ENCODE measurements around the gene INPP4A.

The INPP4A gene

DNA sequence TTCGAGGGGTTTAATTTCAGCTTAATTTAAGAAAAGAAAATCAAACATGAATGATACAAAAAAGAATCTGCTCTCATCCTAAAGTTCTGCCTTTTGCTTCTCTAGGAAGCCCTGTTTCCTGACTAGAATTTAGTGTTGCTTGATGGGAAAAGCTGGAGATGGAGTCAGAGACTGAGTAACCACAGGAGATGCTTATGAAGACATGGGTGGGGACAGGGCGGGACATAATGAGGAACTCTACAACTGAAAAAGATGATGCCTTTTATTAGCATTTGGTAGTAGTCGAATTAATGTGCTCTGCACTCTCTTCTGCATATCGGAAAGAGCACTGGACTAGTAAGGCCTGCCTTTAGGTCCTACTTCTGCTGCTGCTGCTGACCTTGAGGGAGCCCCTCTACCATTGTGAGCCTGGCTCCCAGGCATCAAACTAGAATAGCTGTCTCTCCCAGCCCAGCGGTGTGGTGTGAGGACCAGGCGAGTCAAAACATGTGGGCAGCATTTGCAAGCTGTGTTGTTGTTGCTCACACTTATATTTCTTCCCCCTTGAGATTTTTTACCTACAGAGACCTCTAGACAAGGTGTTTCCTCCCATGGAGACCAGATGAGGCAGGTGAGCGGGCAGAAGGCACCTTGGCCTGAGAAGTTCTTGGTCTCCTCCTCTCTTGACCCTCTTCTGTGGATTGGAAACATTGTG is 61.5 kb downstream of the INPP4A start:
- H3K9me3 ChIP-seq (ENCODE audit: low read depth, low read length): no peaks in the 10 kb centered on the region
- peak overlapping the region; percentile 60; the same call in 1 of the 2 replicates for H3K4me3 ChIP-seq
- H3K9ac ChIP-seq (ENCODE audit: insufficient read length): no peak overlapping the region
- no peak for DNase-seq (ENCODE audit: low read depth, low spot score)
- no peak for TF ChIP-seq FOXP2 (optimal IDR thresholded peaks at IDR 0.05; ENCODE audit: control extremely low read depth, extremely low read length, insufficient read depth)
- no peak for TF ChIP-seq POLR2AphosphoS5 (IDR thresholded peaks at IDR 0.05; ENCODE audit: borderline replicate concordance, low read depth, low read length)
- no peak for TF ChIP-seq EZH2 (IDR thresholded peaks at IDR 0.05)
- peak overlapping the region; percentile 78; the same call in 1 of the 2 replicates for H3K27ac ChIP-seq
- no peaks in the 10 kb centered on the region for H3K36me3 ChIP-seq (ENCODE audit: insufficient read depth, low read length)

DNA sequence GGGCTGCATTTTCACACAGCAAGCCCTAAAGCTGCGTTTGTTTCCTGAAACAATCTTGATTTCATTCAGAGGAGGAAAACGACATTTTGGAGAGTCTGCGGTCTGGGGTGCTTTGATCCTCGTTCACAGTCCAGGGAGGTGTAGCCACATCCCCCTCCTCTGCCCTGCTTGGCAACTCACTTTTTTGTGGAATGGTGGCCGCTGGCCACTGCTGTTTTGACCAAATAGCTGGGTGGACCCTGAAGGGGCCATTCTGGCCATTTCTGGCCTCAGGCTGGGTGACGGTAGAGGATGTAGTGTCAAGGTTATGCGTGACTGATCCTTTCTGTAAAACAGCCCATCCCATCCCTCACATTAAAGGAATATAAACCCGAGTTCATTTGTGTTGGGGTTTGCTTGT is 62.2 kb downstream of the INPP4A start:
- H3K36me3 ChIP-seq (ENCODE audit: insufficient read depth, low read length): no peaks in the 10 kb centered on the region
- TF ChIP-seq EZH2 (IDR thresholded peaks at IDR 0.05): no peak
- TF ChIP-seq POLR2AphosphoS5 (IDR thresholded peaks at IDR 0.05; ENCODE audit: borderline replicate concordance, low read depth, low read length): no peak
- no peak for TF ChIP-seq FOXP2 (optimal IDR thresholded peaks at IDR 0.05; ENCODE audit: control extremely low read depth, extremely low read length, insufficient read depth)
- H3K9ac ChIP-seq (ENCODE audit: insufficient read length): no peak overlapping the region

DNA sequence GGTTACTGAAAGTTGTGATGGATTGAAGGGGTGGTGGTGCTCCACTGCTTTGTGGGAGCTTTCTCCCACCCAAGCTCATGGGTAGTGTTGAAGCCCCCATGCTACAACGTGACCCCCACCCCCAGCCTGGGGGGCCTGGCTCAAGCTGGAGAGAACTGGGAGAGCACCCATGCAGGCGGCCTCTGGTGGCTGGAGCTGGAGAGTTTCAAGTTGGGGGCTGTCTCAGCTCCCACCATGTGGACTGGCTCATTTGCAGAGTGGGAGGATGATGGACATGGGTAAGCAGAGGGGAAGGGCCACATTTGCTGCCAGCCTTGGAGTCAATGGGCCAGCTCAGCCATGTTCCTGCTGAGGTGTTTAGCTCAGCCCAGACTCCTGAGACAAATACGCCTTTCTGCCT is 62.8 kb downstream of the INPP4A start:
- no peak overlapping the region for H3K4me3 ChIP-seq
- no peaks in the 10 kb centered on the region for H3K9me3 ChIP-seq (ENCODE audit: low read depth, low read length)
- no peak overlapping the region for H3K9ac ChIP-seq (ENCODE audit: insufficient read length)
- TF ChIP-seq POLR2AphosphoS5 (IDR thresholded peaks at IDR 0.05; ENCODE audit: borderline replicate concordance, low read depth, low read length) (no peak), EZH2 (IDR thresholded peaks at IDR 0.05) (no peak), FOXP2 (optimal IDR thresholded peaks at IDR 0.05; ENCODE audit: control extremely low read depth, extremely low read length, insufficient read depth) (no peak)
- H3K36me3 ChIP-seq (ENCODE audit: insufficient read depth, low read length): no peaks in the 10 kb centered on the region
- DNase-seq (ENCODE audit: low read depth, low spot score): no peak
- H3K27ac ChIP-seq: no peak overlapping the region

More for the DNA sequence above, 62.2 kb downstream of the INPP4A start:
- no peak overlapping the region for H3K27ac ChIP-seq
- DNase-seq (ENCODE audit: low read depth, low spot score): no peak
- H3K9me3 ChIP-seq (ENCODE audit: low read depth, low read length): no peaks in the 10 kb centered on the region
- H3K4me3 ChIP-seq: no peak overlapping the region

DNA sequence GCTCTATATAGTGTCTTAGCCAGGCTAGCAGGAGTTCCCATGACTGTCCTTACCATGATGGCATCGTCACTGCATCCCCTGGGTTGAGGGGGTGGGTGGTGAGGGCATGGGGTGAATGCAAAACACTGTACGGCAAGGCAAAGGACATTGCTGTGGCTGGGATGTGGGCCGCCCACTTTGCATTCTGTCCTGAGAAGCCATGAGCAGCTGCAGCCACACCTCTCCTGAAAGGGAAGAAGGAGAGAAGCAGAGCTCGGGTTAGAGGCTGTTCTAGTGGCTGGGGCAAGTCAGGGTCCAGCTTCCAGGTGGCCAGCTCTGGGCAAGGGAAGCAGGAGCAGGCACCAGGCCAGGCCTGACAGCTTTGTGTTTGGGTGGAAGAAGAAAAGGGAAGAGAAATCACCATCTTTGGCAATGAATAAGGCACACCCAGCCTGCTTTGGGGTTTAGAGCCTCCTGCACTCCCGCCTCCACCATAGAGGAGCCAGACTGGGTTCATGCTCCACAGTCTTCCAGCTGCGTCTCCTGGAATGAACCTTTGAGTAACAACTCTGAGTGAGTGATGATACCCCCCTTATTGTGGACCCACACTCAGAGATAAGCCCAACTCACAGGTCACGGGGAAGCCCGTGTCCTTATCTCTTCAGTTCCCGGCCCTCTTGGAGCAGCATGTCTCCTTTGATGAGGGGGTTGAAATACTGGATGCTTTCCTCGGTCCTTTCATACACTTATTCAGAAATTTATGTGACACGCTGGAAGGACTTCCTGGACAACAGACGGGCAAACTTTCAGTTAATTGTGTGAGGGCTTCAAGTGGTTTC is 63.4 kb downstream of the INPP4A start:
- Histone ChIP-seq H3K27ac (no peak overlapping the region), H3K36me3 (ENCODE audit: insufficient read depth, low read length) (no peaks in the 10 kb centered on the region)

DNA sequence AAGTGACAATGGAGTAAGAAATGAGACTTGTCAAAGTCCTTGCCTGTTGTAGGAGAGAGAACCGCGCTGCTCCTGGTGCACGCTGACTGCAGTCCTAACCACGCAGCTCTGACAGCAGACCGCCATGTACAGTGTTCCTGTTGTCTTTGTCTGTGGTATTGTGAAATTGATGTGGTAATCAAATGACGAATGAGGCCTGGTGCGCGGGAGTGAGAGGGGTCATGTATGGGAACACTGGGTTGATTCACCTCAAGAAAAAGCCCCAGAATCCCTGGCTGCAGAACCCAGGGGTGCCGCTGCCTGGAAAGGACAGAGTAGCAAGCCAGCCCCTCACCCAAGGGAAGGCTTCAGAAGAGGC is 64.0 kb downstream of the INPP4A start:
- no peaks in the 10 kb centered on the region for H3K36me3 ChIP-seq (ENCODE audit: insufficient read depth, low read length)
- no peaks in the 10 kb centered on the region for H3K9me3 ChIP-seq (ENCODE audit: low read depth, low read length)
- no peak overlapping the region for H3K9ac ChIP-seq (ENCODE audit: insufficient read length)
- no peak for DNase-seq (ENCODE audit: low read depth, low spot score)
- no peak overlapping the region for H3K4me3 ChIP-seq
- no peak for TF ChIP-seq FOXP2 (optimal IDR thresholded peaks at IDR 0.05; ENCODE audit: control extremely low read depth, extremely low read length, insufficient read depth)
- no peak for TF ChIP-seq POLR2AphosphoS5 (IDR thresholded peaks at IDR 0.05; ENCODE audit: borderline replicate concordance, low read depth, low read length)
- no peak for TF ChIP-seq EZH2 (IDR thresholded peaks at IDR 0.05)
- H3K27ac ChIP-seq: no peak overlapping the region

More for the DNA sequence above, 63.4 kb downstream of the INPP4A start:
- TF ChIP-seq FOXP2 (optimal IDR thresholded peaks at IDR 0.05; ENCODE audit: control extremely low read depth, extremely low read length, insufficient read depth): no peak
- no peak overlapping the region for H3K9ac ChIP-seq (ENCODE audit: insufficient read length)
- H3K9me3 ChIP-seq (ENCODE audit: low read depth, low read length): no peaks in the 10 kb centered on the region
- H3K4me3 ChIP-seq: no peak overlapping the region
- no peak for DNase-seq (ENCODE audit: low read depth, low spot score)

DNA sequence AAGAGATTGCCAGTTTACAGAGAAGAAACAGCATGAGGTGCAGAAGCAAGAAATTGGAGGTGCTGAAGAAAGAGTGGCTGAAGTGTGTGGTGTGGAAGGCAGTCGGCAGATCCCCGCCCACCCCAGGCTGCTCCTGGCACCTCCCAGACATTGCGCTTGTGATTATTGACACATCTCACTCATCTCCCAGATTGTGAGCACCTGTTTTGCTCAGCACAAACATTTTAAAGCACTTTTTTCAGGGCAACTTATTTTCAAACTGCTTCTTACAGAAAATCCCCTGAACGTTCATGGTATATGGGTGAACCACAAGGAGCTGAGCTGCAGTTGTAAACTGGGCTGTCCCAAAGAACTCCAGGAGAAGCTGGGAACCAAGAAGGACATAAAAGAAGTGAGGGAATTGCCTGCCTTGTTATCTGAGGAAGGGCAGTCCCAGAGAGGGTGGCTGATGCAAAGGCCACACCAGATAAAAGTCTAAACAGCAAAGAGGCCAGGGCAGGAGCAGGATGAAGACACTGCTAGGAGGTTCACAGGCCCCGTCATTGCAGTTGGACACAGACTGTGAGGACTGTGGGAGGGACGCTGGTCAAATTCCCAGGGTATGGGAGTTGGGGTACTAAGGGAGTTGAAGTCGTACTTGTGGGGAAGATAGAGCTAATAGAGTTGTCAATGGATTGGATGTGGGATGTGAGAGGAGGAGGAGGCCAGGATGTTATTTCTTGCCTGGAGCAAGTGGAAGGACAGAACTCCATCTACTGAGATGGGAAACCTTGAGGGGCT is 65.1 kb downstream of the INPP4A start:
- Histone ChIP-seq H3K27ac (no peak overlapping the region), H3K4me3 (no peak overlapping the region), H3K9ac (ENCODE audit: insufficient read length) (no peak overlapping the region), H3K36me3 (ENCODE audit: insufficient read depth, low read length) (no peaks in the 10 kb centered on the region), H3K9me3 (ENCODE audit: low read depth, low read length) (no peaks in the 10 kb centered on the region)
- no peak for TF ChIP-seq FOXP2 (optimal IDR thresholded peaks at IDR 0.05; ENCODE audit: control extremely low read depth, extremely low read length, insufficient read depth)
- TF ChIP-seq POLR2AphosphoS5 (IDR thresholded peaks at IDR 0.05; ENCODE audit: borderline replicate concordance, low read depth, low read length): no peak
- no peak for TF ChIP-seq EZH2 (IDR thresholded peaks at IDR 0.05)
- DNase-seq (ENCODE audit: low read depth, low spot score): no peak

DNA sequence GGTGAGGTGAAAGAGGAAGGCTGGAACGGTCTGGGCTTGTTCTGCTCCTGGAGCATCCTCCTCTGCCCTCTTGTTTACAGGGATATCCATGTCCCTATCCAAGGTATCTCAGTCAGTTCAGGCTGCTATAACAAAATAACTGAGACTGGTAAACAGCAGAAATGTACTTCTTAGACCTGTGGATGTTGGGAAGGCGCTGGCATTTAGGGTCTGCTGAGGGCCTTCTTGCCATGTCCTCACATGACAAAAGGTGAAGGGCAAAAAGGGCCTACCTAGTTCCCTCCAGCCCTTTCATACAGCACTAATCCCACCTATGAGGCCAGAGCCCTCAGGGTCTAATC is 65.6 kb downstream of the INPP4A start:
- Histone ChIP-seq H3K9me3 (ENCODE audit: low read depth, low read length) (no peaks in the 10 kb centered on the region), H3K27ac (no peak overlapping the region), H3K4me3 (no peak overlapping the region), H3K36me3 (ENCODE audit: insufficient read depth, low read length) (no peaks in the 10 kb centered on the region), H3K9ac (ENCODE audit: insufficient read length) (no peak overlapping the region)
- no peak for DNase-seq (ENCODE audit: low read depth, low spot score)
- no peak for TF ChIP-seq FOXP2 (optimal IDR thresholded peaks at IDR 0.05; ENCODE audit: control extremely low read depth, extremely low read length, insufficient read depth)
- no peak for TF ChIP-seq EZH2 (IDR thresholded peaks at IDR 0.05)
- TF ChIP-seq POLR2AphosphoS5 (IDR thresholded peaks at IDR 0.05; ENCODE audit: borderline replicate concordance, low read depth, low read length): no peak

DNA sequence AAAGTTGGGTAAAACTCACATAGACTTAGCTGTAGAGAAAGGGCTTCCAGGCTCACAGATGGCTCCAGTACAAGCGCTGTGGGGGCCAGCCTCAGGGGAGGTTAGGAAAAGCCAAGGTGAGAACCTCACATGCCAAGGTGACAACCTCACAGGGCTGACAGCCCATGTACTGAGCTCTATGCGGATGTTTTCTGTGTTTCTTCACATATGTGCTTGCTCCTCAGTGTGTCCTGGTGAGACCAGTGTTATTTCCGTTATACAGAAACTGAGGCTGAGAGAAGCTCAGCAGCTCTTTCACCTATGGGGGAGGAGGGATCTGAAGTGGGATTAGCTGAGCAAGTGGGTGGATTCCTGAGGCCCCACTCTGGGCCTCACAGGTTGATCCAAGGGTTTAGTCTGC is 67.3 kb downstream of the INPP4A start:
- H3K9me3 ChIP-seq (ENCODE audit: low read depth, low read length): no peaks in the 10 kb centered on the region
- no peak for TF ChIP-seq FOXP2 (optimal IDR thresholded peaks at IDR 0.05; ENCODE audit: control extremely low read depth, extremely low read length, insufficient read depth)
- TF ChIP-seq EZH2 (IDR thresholded peaks at IDR 0.05): no peak
- TF ChIP-seq POLR2AphosphoS5 (IDR thresholded peaks at IDR 0.05; ENCODE audit: borderline replicate concordance, low read depth, low read length): no peak
- H3K36me3 ChIP-seq (ENCODE audit: insufficient read depth, low read length): no peaks in the 10 kb centered on the region
- DNase-seq (ENCODE audit: low read depth, low spot score): no peak
- H3K27ac ChIP-seq: no peak overlapping the region
- H3K4me3 ChIP-seq: no peak overlapping the region
- no peak overlapping the region for H3K9ac ChIP-seq (ENCODE audit: insufficient read length)
